ENCODE data around the gene COL15A1. TPM values are rescaled to one million over a fixed set of nuclear protein-coding genes. Genes with fewer than 3 reads are reported as not detected.

COL15A1 gene
- total and polyA plus RNA-seq, 2 of the 13 experiments (the other 11 are each of a cell fraction or from before 2014, with no cell fraction given) = not detected

- H3K79me2 ChIP-seq (ENCODE audit: insufficient read depth, low read length) = no peaks in the 10 kb centered on the region
- ChIA-PET CTCF (ENCODE audit: low intra/inter-chr PET ratio, low total read pairs) (no interaction called here), POLR2A (no interaction called here)
- intact Hi-C loops (cut with micrococcal nuclease; ENCODE audit: unreplicated experiment) (no loop called here), in situ Hi-C loops (cut with HindIII; ENCODE audit: extremely low pct_ligation_motif_present, low pct_unique_long_range_greater_than_20kb) (no loop called here)
- peaks cover 6% of the 10 kb centered on the region; the same call in 1 of the 2 replicates for H3K9me3 ChIP-seq (ENCODE audit: low read length)
- no peak overlapping the region for H3K4me2 ChIP-seq (ENCODE audit: low read depth, low read length)
- DNase-seq (ENCODE audit: low spot score) = no peak
- no peak overlapping the region for H3K27ac ChIP-seq (ENCODE audit: extremely low read length, insufficient read depth, low read length)
- no peaks in the 10 kb centered on the region for H3K36me3 ChIP-seq (replicated peaks in 1 of 2; ENCODE audit: control insufficient read depth in 1 of 2, insufficient read depth in 2 of 2, low read length in 2 of 2)
- ATAC-seq = no peak
- no peaks in the 10 kb centered on the region for H3K4me1 ChIP-seq (ENCODE audit: insufficient read depth, low read length)
- H3K4me3 ChIP-seq (replicated peaks in 1 of 3; ENCODE audit: insufficient read depth in 1 of 3, low read depth in 2 of 3, low read length in 3 of 3) = no peak overlapping the region
- no peaks in the 10 kb centered on the region for H4K20me1 ChIP-seq (ENCODE audit: insufficient read depth, low read length)
- no peak overlapping the region for H3K9ac ChIP-seq (ENCODE audit: insufficient read depth, low read depth, low read length)
- TF ChIP-seq SP2 (CRISPR knock-in tag; IDR thresholded peaks at IDR 0.05) (no peak), SSRP1 (CRISPR knock-in tag; IDR thresholded peaks at IDR 0.05) (no peak), ZIK1 (CRISPR knock-in tag; IDR thresholded peaks at IDR 0.05; ENCODE audit: borderline replicate concordance, low read depth) (no peak), POLR2A (IDR thresholded peaks at IDR 0.05; ENCODE audit: insufficient read depth in 1 of 2, low read depth in 2 of 2, low read length in 2 of 2) (no peak), ZNF326 (CRISPR knock-in tag; IDR thresholded peaks at IDR 0.05; ENCODE audit: borderline replicate concordance) (no peak), ZKSCAN1 (IDR thresholded peaks at IDR 0.05; ENCODE audit: low read length) (no peak)
- BruUV-seq (replicated peaks) = no TSS peak
- no peak overlapping the region for H2AFZ ChIP-seq (ENCODE audit: low read length)
- WGBS (ENCODE audit: low lambda C conversion rate) = 22% methylated on average over 12 of the region's 12 CpGs
- H3K27me3 ChIP-seq (ENCODE audit: control insufficient read depth in 1 of 2, insufficient read depth in 2 of 2, low read length in 2 of 2) = peaks cover 2 to 22% of the 10 kb centered on the region in 2 experiments; a peak in 3 of 5 replicates
- no peak for FAIRE-seq
Measured at GRCh38 chr9:99085949-99086948, 142.5 kb downstream of the COL15A1 start.

GRCh38 chr9:99087462-99087861 lies 143.8 kb downstream of the COL15A1 start:
- CTCF ChIA-PET (ENCODE audit: low intra/inter-chr PET ratio, low total read pairs) = no interaction called here
- no peak for FAIRE-seq
- Histone ChIP-seq H3K4me3 (replicated peaks in 1 of 3; ENCODE audit: insufficient read depth in 1 of 3, low read depth in 2 of 3, low read length in 3 of 3) (no peak overlapping the region), H2AFZ (ENCODE audit: low read length) (no peak overlapping the region), H3K4me1 (ENCODE audit: insufficient read depth, low read length) (no peaks in the 10 kb centered on the region), H3K4me2 (ENCODE audit: low read depth, low read length) (no peak overlapping the region), H3K9ac (ENCODE audit: insufficient read depth, low read depth, low read length) (no peak overlapping the region), H4K20me1 (ENCODE audit: insufficient read depth, low read length) (no peaks in the 10 kb centered on the region), H3K79me2 (ENCODE audit: insufficient read depth, low read length) (no peaks in the 10 kb centered on the region), H3K27ac (ENCODE audit: extremely low read length, insufficient read depth, low read length) (no peak overlapping the region), H3K9me3 (ENCODE audit: low read length) (peaks cover 6% of the 10 kb centered on the region; the same call in 1 of the 2 replicates), H3K27me3 (ENCODE audit: control insufficient read depth in 1 of 2, insufficient read depth in 2 of 2, low read length in 2 of 2) (peaks cover 2 to 13% of the 10 kb centered on the region in 2 experiments; a peak in 3 of 5 replicates), H3K36me3 (replicated peaks in 1 of 2; ENCODE audit: control insufficient read depth in 1 of 2, insufficient read depth in 2 of 2, low read length in 2 of 2) (no peaks in the 10 kb centered on the region)
- POLR2A ChIA-PET = no interaction called here
- DNase-seq (ENCODE audit: low spot score) = no peak
- in situ Hi-C loops (cut with HindIII; ENCODE audit: extremely low pct_ligation_motif_present, low pct_unique_long_range_greater_than_20kb) (no loop called here), intact Hi-C loops (cut with micrococcal nuclease; ENCODE audit: unreplicated experiment) (no loop called here)
- ATAC-seq = no peak
- no TSS peak for BruUV-seq (replicated peaks)
- WGBS (ENCODE audit: low lambda C conversion rate) = 7% methylated on average over 2 of the region's 3 CpGs
- no peak for TF ChIP-seq ZNF552 (CRISPR knock-in tag; IDR thresholded peaks at IDR 0.05; ENCODE audit: borderline replicate concordance)
- TF ChIP-seq ZNF230 (CRISPR knock-in tag; IDR thresholded peaks at IDR 0.05) = no peak
- TF ChIP-seq ZNF772 (CRISPR knock-in tag; IDR thresholded peaks at IDR 0.05) = no peak
- TF ChIP-seq MXI1 (IDR thresholded peaks at IDR 0.05; ENCODE audit: borderline replicate concordance, low read depth, low read length) = no peak
- TF ChIP-seq IRF2 (CRISPR knock-in tag; IDR thresholded peaks at IDR 0.05) = no peak
- no peak for TF ChIP-seq ZNF451 (CRISPR knock-in tag; IDR thresholded peaks at IDR 0.05)
- no peak for TF ChIP-seq DBP (CRISPR knock-in tag; IDR thresholded peaks at IDR 0.05; ENCODE audit: not compliant biosample characterization)
- no peak for TF ChIP-seq SIN3A (IDR thresholded peaks at IDR 0.05; ENCODE audit: borderline replicate concordance, low read depth, low read length)
- TF ChIP-seq SOX13 (IDR thresholded peaks at IDR 0.05) = no peak
- no peak for TF ChIP-seq SOX13 (CRISPR knock-in tag; conservative IDR thresholded peaks at IDR 0.05 in 1 of 2, IDR thresholded peaks at IDR 0.05 in 1 of 2)
- TF ChIP-seq SMYD3 (CRISPR knock-in tag; IDR thresholded peaks at IDR 0.05) = no peak
- TF ChIP-seq PITX1 (CRISPR knock-in tag; IDR thresholded peaks at IDR 0.05) = no peak
- TF ChIP-seq ZBTB20 (CRISPR knock-in tag; IDR thresholded peaks at IDR 0.05; ENCODE audit: borderline replicate concordance, low read depth) = no peak
